Left renal cortex interstitium (tissue), 4 donors: Measurements from ENCODE around the gene SLC17A4. TPM values are rescaled to one million over a fixed set of nuclear protein-coding genes. Genes with fewer than 3 reads are reported as not detected.
"Not testable (repeated sequence)": the region's sequence is repeated elsewhere in the genome, so short reads cannot be mapped to it uniquely, and the experiment has no call there.

Experiments
- DNase-seq, 4 donors: peaks; one replicate each; pipeline ENCODE4 v3.0.0-alpha.2; 2013; ENCODE audit warnings: low read depth in 4 of 4, low spot score in 2 of 4, missing footprints in 1 of 4
- polyA plus RNA-seq, 4 donors: library from polyadenylated mRNA; unstranded; fragments of 120-200 nt; gene quantifications; one replicate each; pipeline ENCODE4 v1.2.1, GENCODE V29; 2013; ENCODE audit not compliant: insufficient read length in 4 of 4

The SLC17A4 gene
- polyA plus RNA-seq, 4 donors: 0.62 to 2.3 (median 1.6) TPM

GRCh38 chr6:25748601-25749517 is 5.7 kb upstream of the SLC17A4 start:
- not testable (repeated sequence) for DNase-seq

DNA sequence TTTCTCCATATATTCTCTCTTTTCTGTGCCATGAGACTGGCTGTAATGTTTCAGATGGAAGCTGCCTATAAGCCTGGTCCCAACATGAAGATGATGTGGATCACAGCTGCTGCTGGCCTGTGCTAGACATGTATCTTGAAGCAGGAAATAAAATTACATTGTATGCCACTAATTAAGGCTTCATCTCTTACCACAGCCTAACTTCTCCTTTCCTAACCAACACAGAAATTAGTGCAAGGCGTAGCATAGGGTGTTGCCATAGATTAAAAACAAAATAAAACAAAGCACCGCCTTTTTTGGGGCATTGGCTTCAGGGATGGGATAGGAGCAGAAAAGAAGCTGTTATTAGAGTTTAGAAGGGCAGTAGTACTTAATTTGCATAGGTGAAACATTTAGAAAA is 4.7 kb upstream of the SLC17A4 start:
- no peak for DNase-seq

- DNase-seq: no peak
Observed at GRCh38 chr6:25750906-25751305, 3.6 kb upstream of the SLC17A4 start.

DNA sequence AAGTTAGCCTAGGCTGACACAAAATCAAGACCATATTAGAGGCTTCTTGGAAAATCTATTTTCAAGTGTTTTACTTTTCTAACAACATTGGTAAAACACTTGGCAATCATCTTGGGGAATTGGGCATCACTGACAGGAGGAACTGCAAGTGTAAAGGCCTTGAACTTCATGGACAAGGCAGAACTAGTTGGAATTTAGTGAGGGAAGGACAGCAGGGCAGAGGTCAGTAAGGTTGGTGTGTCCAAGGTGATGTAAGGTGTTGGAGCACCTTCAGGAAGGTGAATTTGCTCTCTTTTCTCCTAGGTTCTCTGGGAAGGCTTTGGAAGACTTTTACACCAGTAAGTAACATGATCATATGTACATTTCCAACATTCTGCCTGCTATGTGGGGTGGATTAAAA is 1.5 kb upstream of the SLC17A4 start:
- no peak for DNase-seq

- DNase-seq: no peak
Observed at GRCh38 chr6:25755483-25755882, 941 bp downstream of the SLC17A4 start.

GRCh38 chr6:25756382-25757363 is 2.1 kb downstream of the SLC17A4 start:
- no peak for DNase-seq

- DNase-seq: no peak
Observed at GRCh38 chr6:25757936-25758642, 3.5 kb downstream of the SLC17A4 start.

GRCh38 chr6:25764611-25765010 is 10.1 kb downstream of the SLC17A4 start:
- no peak for DNase-seq

DNA sequence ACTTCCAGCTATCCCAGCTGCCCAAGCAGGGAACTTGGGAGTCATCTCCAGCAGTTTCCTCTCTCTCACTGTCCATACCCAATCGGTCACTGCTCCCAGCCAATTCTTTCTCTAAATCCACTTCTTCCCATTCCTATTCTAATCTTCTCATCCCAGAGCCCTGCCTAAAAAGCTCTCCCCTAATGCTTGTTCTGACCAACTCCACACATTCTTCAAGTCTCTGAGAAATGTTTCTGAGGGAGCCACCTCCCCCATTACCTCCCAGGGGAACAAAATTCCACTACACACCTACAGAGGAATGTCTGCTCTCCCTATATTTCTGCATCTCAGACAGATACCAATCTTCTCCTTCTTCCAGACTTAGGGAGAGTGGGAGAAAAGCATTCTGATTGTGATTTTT is 14.0 kb downstream of the SLC17A4 start:
- no peak for DNase-seq

DNA sequence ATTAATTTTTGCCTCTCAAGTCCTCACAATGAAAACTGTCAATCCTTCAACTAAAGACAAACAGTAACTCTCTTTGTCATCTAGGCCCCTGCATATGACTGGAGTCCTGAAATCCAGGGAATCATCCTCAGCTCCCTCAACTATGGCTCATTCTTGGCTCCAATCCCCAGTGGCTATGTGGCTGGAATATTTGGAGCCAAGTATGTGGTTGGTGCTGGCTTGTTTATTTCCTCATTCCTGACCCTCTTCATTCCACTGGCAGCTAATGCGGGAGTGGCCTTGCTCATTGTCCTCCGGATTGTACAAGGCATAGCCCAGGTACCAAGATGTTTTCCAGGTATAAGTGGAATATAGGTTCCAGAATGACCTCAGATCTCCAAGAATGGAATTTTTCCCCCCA is 15.4 kb downstream of the SLC17A4 start:
- DNase-seq: no peak

DNA sequence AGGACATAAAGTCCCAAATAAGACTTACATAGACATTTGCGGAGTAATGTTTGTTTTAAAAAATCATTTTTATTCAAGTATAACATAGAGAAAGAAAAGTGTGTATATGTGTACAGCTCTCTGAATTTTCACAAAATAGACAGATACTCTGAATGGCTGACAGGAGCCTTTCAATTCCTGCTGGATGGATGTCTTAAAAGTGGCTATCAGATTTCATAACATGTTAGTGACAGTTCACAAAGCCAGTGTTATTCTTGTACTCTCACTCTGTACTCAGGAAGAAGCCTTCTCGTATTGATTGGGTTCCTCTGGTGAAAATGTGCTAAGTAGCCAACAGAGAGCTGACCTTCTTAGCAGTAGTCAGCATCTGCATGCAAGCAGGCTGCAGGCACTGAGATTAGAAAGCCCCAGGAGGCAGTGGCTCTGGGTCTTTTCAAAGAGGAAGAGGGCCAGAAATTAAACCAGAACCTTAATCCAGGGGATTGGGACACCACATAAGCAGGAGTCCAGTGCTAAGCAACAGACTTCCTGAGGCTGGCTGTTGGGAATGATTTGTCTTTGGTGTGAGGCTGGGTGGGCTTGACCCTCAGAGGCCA is 19.7 kb downstream of the SLC17A4 start:
- DNase-seq: no peak

DNA sequence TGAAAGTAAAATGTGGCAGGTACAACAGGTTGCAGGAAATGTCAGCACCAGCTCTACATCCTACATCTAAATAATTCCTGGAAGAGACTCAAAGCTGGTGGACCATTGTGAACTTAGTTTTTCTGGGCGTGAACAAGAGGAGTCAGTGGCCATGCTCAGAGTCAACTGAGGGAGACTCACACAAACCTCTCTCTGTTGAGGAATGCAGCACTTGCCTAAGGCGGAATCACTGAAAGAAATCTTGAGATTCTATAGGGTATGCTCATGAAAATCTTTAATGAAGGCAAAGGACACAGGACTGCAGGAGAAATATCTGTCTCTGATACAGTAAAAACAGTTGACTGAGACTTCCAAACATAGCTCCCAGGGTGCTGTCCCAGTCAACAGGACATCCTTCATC is 22.5 kb downstream of the SLC17A4 start:
- no peak for DNase-seq

DNA sequence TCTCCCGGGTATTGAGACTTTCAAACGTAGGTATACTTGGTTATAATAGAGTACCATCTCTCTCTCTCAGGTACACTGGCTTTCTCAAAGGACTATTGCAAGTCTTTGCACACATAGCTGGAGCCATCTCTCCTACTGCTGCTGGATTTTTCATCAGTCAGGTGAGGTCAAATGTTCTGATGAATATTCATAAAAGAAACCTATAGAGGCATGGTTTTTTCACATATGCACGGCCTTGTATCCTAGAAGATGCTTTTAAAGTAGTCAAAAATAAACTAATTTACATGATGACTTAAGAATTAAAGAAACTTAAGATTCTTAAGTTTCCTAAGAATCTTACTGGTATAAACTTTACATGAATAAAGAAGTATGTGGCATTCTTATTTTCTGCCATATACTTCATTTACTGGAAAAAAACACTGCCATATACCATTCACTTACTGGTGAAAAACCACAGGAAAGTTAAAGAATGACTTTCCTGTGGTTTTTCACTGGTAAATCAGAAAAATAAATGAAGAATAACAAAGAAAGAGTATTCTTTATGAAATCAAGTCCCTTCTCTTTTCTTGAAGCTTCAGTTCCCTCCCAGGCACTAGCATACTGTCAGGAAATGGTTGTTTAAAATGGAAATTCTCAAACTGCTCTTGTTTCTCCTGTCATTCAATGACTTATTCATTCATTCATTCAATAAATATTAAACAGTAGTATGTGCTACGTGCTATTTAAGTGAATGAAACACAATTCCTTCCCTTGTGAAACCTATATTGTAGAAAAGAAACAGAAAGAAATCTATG is 23.5 kb downstream of the SLC17A4 start:
- no peak for DNase-seq

DNA sequence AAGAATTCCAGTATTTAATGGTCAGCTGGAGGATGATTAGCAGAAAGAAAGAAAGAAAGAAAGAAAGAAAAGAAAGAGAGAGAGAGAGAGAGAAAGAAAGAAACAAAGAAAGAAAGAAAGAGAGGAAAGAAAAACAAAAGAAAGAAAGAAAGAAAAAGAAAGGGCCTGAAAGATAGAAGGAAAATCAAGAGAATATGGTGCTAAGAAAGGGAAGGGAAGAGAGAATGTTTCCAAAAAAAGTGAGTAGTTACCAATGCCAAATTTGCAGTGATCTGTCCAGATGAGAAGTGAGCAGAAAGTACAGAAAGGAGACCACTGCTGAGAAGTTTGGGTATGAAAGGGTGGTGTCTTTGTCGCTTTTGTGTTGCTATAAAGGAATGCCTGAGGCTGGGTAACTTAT is 26.6 kb downstream of the SLC17A4 start:
- DNase-seq: no peak

DNA sequence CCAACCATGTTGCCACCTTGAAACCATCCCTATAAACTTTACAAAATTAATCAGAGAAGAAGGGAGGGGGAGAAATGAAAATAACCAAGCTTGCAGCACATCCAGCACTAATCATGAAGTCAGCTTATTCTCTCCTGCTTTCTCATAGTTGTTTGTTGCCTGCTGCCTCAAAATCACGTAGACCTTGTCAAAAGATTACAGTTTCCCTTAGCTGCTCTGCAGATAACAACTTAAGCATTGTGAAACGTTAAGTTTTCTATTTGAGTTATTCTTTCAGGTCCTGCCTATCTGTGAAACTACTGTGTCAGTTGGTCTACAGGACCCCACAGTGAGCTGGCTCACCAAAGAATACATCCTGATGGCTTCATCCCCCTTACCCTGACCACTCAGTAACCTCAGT is 32.9 kb downstream of the SLC17A4 start:
- DNase-seq: no peak

DNA sequence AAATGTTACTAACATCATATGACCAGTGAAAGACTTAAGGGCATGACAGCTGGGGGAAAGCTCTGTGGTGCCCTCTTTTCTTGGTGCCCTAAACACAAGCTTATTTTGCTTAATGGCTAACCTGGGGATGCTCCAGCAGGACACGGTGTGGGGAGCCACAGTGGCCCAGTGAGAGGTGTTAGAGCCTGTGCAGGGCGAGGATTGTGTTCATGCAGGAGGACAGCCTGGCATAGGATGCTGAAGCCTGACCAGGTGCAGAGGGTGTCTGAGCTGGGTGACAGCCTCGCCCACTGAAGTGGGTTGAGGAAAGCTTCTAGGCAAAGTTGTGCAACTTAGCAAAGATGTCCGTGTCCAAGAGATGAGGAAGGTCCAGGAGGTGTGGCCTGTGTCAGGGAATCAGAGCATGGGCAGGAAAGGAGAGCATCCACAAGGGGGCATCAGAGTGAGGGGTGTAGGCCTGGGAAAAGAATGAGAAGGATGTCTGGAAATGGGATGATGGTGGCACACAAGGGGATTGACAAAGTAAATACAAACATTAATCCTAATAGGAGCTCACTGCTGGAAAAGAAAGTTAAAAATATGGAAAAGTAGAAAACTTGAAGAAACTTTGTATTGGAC is 33.9 kb downstream of the SLC17A4 start:
- no peak for DNase-seq

- no peak for DNase-seq
Observed at GRCh38 chr6:25789475-25789874, 34.9 kb downstream of the SLC17A4 start.

GRCh38 chr6:25792016-25792415 is 37.5 kb downstream of the SLC17A4 start:
- no peak for DNase-seq

- no peak for DNase-seq
Observed at GRCh38 chr6:25793970-25794369, 39.4 kb downstream of the SLC17A4 start.
